Lung (tissue), 12 donors: ENCODE results near the gene TFAP2E. TPM values are rescaled to one million over a fixed set of nuclear protein-coding genes. Genes with fewer than 3 reads are reported as not detected.

Experiments used
- ATAC-seq: fragments of 200-7000 bp; cut with Tn5 transposase; one replicate; pipeline ENCODE4 v1.9.1; 2020; ENCODE audit warnings: moderate number of reproducible peaks; ENCODE audit not compliant: insufficient read depth, low FRiP score
- DNase-seq, 3 donors: peaks; one replicate each; pipeline ENCODE4 v3.0.0-alpha.2; 2013 to 2017
- H3K27ac ChIP-seq, 2 donors: one replicate each; pipeline ENCODE4 v1.5.1; 2013; ENCODE audit warnings: mild to moderate bottlenecking in 2 of 2, moderate library complexity in 2 of 2, control low read depth in 1 of 2, inconsistent platforms in 1 of 2, low read depth in 1 of 2, low read length in 1 of 2
- H3K27me3 ChIP-seq, 3 donors: one replicate each; pipeline ENCODE4 v1.5.1; 2013; ENCODE audit warnings: low read length in 2 of 3; ENCODE audit not compliant: control insufficient read depth in 3 of 3, insufficient read depth in 3 of 3
- H3K36me3 ChIP-seq, 4 donors: one replicate each; pipeline ENCODE4 v1.5.1; 2013; ENCODE audit warnings: low read length in 4 of 4, mild to moderate bottlenecking in 1 of 4, moderate library complexity in 1 of 4; ENCODE audit not compliant: control insufficient read depth in 4 of 4, insufficient read depth in 4 of 4
- H3K4me1 ChIP-seq, 5 donors: one replicate each; pipeline ENCODE4 v1.5.1; 2013; ENCODE audit warnings: low read length in 5 of 5, mild to moderate bottlenecking in 2 of 5, moderate library complexity in 1 of 5; ENCODE audit not compliant: control insufficient read depth in 5 of 5, insufficient read depth in 5 of 5
- H3K4me3 ChIP-seq: one replicate; pipeline ENCODE4 v1.5.1; 2013; ENCODE audit warnings: mild to moderate bottlenecking, control low read depth, moderate library complexity
- H3K9ac ChIP-seq, 2 donors: one replicate each; pipeline ENCODE4 v1.5.1; 2013; ENCODE audit warnings: low read length in 2 of 2, control low read depth in 1 of 2; ENCODE audit not compliant: insufficient read depth in 1 of 2
- H3K9me3 ChIP-seq, 4 donors: one replicate each; pipeline ENCODE4 v1.5.1; 2013; ENCODE audit warnings: low read length in 3 of 4, mild to moderate bottlenecking in 1 of 4, moderate library complexity in 1 of 4; ENCODE audit not compliant: control insufficient read depth in 4 of 4, insufficient read depth in 3 of 4
- CTCF ChIP-seq: IDR thresholded peaks from 2 replicates; pipeline ENCODE4 v1.5.1; 2012; ENCODE audit warnings: mild to moderate bottlenecking; ENCODE audit errors: control extremely low read depth, extremely low read depth
- WGBS, 2 donors: extraction: QIAGEN DNeasy Blood & Tissue Kit; methylation state at CpG; one replicate each; pipeline ENCODE4 v1.1.7; 2013; 5-methylcytosine and 5-hydroxymethylcytosine counted together
- polyA plus RNA-seq, 2 donors: library from polyadenylated mRNA; stranded (reverse); fragments of 200-250 nt; gene quantifications; one replicate each; pipeline ENCODE4 v1.2.1, GENCODE V29; 2013
- total RNA-seq, 2 donors: library from RNA; depleted of rRNA in 1 of 2; stranded (reverse); fragments of >200 nt in 1 of 2; gene quantifications; one replicate each; pipeline ENCODE4 v1.2.1, GENCODE V29; 2014 to 2021
- donor health status: control.
- donor health status: control.
- donor health status: Bipolar disorder and iron deficiency.
- donor health status: healthy.
- donor health status: DM: yes; HTN: yes; CAD: no.

TFAP2E gene
- total and polyA plus RNA-seq, 4 donors = 1.4 to 2.5 (median 1.9) TPM

GRCh38 chr1:35571263-35571662 lies 1.9 kb upstream of the TFAP2E start:
- peaks cover 0 to 4% (median under 1%) of the 10 kb centered on the region in 4 donors for H3K36me3 ChIP-seq
- peaks cover 0 to 48% (median 42%) of the 10 kb centered on the region in 3 donors for H3K27me3 ChIP-seq
- no peak overlapping the region for H3K9ac ChIP-seq
- no peak for TF ChIP-seq CTCF
- no peak for DNase-seq
- WGBS, 2 donors = 70 to 94% methylated on average over 8 of the region's 8 CpGs
- H3K4me1 ChIP-seq = peaks cover 0 to 23% (median 10%) of the 10 kb centered on the region in 5 donors
- no peak for ATAC-seq
- H3K9me3 ChIP-seq = peaks cover 0 to 6% (median 0%) of the 10 kb centered on the region in 4 donors
- H3K27ac ChIP-seq = no peak overlapping the region
- H3K4me3 ChIP-seq = no peak overlapping the region

- DNase-seq (no peak), ATAC-seq (no peak)
- no peak for TF ChIP-seq CTCF
- no peaks in the 10 kb centered on the region for H3K36me3 ChIP-seq
- no peak overlapping the region for H3K27ac ChIP-seq
- H3K27me3 ChIP-seq = peaks cover 0 to 53% (median 49%) of the 10 kb centered on the region in 3 donors
- WGBS, 2 donors = 85 to 92% methylated on average over 2 of the region's 2 CpGs
- H3K4me3 ChIP-seq = no peak overlapping the region
- no peak overlapping the region for H3K9ac ChIP-seq
- H3K4me1 ChIP-seq = peaks cover 0 to 26% (median 12%) of the 10 kb centered on the region in 5 donors
- H3K9me3 ChIP-seq = peaks cover 0 to 6% (median 0%) of the 10 kb centered on the region in 4 donors
These were observed 818 bp upstream of the TFAP2E start for GRCh38 chr1:35572296-35572695.

GRCh38 chr1:35574125-35574654 lies 1.1 kb downstream of the TFAP2E start:
- no peak overlapping the region for H3K27ac ChIP-seq
- H3K27me3 ChIP-seq = peaks cover 0 to 64% (median 62%) of the 10 kb centered on the region in 3 donors
- H3K9me3 ChIP-seq = peaks cover 0 to 6% (median 0%) of the 10 kb centered on the region in 4 donors
- H3K4me3 ChIP-seq = no peak overlapping the region
- no peak for ATAC-seq
- H3K36me3 ChIP-seq = no peaks in the 10 kb centered on the region
- H3K4me1 ChIP-seq = peaks cover 0 to 28% (median 19%) of the 10 kb centered on the region in 5 donors
- no peak for TF ChIP-seq CTCF
- no peak overlapping the region for H3K9ac ChIP-seq
- 61 to 86% methylated on average over 44 to 48 of the region's 48 CpGs for WGBS, 2 donors
- no peak for DNase-seq
